ENCODE data around the gene XPNPEP3. TPM values are rescaled to one million over a fixed set of nuclear protein-coding genes. Genes with fewer than 3 reads are reported as not detected.

XPNPEP3 gene
- total RNA-seq, 2 donors from 2014 or later, result 27.6 to 32.7 TPM

DNA sequence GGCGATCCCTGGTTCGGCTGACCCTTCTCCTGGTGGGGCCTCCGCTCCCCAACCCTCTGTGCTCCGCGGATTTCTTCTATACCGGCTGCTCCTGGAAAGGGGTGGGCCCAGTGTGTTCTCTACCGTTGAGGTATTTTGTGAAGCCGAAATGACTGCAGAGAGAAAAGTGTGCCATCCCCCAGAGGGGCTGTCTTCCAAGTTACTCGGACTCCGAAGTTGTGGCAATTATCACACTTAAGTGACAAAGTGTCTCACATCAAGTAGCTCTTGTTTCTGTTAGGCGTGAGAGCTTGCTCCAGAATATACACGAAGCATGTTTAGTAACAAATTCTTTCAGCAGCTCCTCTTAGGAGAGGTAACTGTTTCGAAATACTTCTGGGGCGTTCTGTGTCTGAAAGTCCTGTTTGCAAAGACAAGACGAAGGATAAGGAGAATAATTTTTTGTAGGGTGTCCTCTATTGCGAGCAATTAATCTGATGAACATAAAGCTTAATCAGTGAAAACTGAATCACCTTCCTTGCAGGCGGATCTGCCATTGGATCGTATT, 434 bp downstream of the XPNPEP3 start:
- no peaks in the 10 kb centered on the region for H3K9me3 ChIP-seq (ENCODE audit: control insufficient read depth, low read length)
- H3K4me1 ChIP-seq (ENCODE audit: control insufficient read depth, insufficient read depth, low read length), result peaks cover 13% of the 10 kb centered on the region
- H3K9ac ChIP-seq (ENCODE audit: extremely low read depth, low read length, poor library complexity, severe bottlenecking), result peak overlapping the region; percentile 99
- peak overlapping the region; percentile 95 for H3K4me3 ChIP-seq (ENCODE audit: low read length)
- H3K36me3 ChIP-seq (ENCODE audit: control insufficient read depth, insufficient read depth, low read length), result peaks cover 46% of the 10 kb centered on the region
- no peak for DNase-seq
- no peaks in the 10 kb centered on the region for H3K27me3 ChIP-seq (ENCODE audit: control insufficient read depth, insufficient read depth, low read length, poor library complexity, severe bottlenecking)
- 12 to 24% methylated on average over 10 to 18 of the region's 18 CpGs for WGBS, 2 experiments (ENCODE audit: insufficient coverage in 1 of 2, insufficient read length in 1 of 2)
- TF ChIP-seq CTCF (conservative IDR thresholded peaks at IDR 0.05), result no peak
- peak overlapping the region; percentile 100 for H3K27ac ChIP-seq (ENCODE audit: low read depth, low read length)
- peak overlapping the region; percentile 100 for H3K27ac Mint-ChIP-seq
- no peaks in the 10 kb centered on the region for H3K9me3 Mint-ChIP-seq
- H3K4me3 Mint-ChIP-seq, result peak overlapping the region; percentile 95
- H3K27me3 Mint-ChIP-seq (ENCODE audit: insufficient read depth), result no peaks in the 10 kb centered on the region
- peaks cover 38% of the 10 kb centered on the region for H3K4me1 Mint-ChIP-seq
- peaks cover 14% of the 10 kb centered on the region for H3K36me3 Mint-ChIP-seq (ENCODE audit: low read depth)

GRCh38 chr22:40862013-40862412, 5.1 kb downstream of the XPNPEP3 start, which contains the start of gene DNAJB7:
TSS of gene DNAJB7 (minus strand) at chr22:40862113. CDS start at chr22:40861994, 119 bp downstream.
- no peak within 1 kb of the TSS for H3K4me3 Mint-ChIP-seq
- H3K27ac Mint-ChIP-seq, result no peak within 1 kb of the TSS
- WGBS, 2 experiments (ENCODE audit: insufficient coverage in 1 of 2, insufficient read length in 1 of 2), result 90 to 96% methylated on average over 2 to 3 of the region's 3 CpGs
- Histone ChIP-seq H3K9me3 (ENCODE audit: control insufficient read depth, low read length) (no peaks in the 10 kb centered on the region), H3K27ac (ENCODE audit: low read depth, low read length) (no peak within 1 kb of the TSS), H3K4me3 (ENCODE audit: low read length) (no peak within 1 kb of the TSS), H3K4me1 (ENCODE audit: control insufficient read depth, insufficient read depth, low read length) (peaks cover 6% of the 10 kb centered on the region), H3K27me3 (ENCODE audit: control insufficient read depth, insufficient read depth, low read length, poor library complexity, severe bottlenecking) (no peaks in the 10 kb centered on the region), H3K9ac (ENCODE audit: extremely low read depth, low read length, poor library complexity, severe bottlenecking) (no peak within 1 kb of the TSS), H3K36me3 (ENCODE audit: control insufficient read depth, insufficient read depth, low read length) (peaks cover 34% of the 10 kb centered on the region)
- TF ChIP-seq CTCF (conservative IDR thresholded peaks at IDR 0.05), result no peak
- H3K4me1 Mint-ChIP-seq, result peaks cover 16% of the 10 kb centered on the region
- H3K9me3 Mint-ChIP-seq, result no peaks in the 10 kb centered on the region
- no peaks in the 10 kb centered on the region for H3K27me3 Mint-ChIP-seq (ENCODE audit: insufficient read depth)
- peaks cover 18% of the 10 kb centered on the region for H3K36me3 Mint-ChIP-seq (ENCODE audit: low read depth)
- no peak for DNase-seq

- no peak overlapping the region for H3K27ac ChIP-seq (ENCODE audit: low read depth, low read length)
- H3K27ac Mint-ChIP-seq, result no peak overlapping the region
- TF ChIP-seq CTCF (conservative IDR thresholded peaks at IDR 0.05), result no peak
- no peak overlapping the region for H3K4me3 Mint-ChIP-seq
- peaks cover 14% of the 10 kb centered on the region for H3K4me1 Mint-ChIP-seq
- DNase-seq, result no peak
- peaks cover 34% of the 10 kb centered on the region for H3K36me3 ChIP-seq (ENCODE audit: control insufficient read depth, insufficient read depth, low read length)
- no peaks in the 10 kb centered on the region for H3K27me3 ChIP-seq (ENCODE audit: control insufficient read depth, insufficient read depth, low read length, poor library complexity, severe bottlenecking)
- peaks cover 6% of the 10 kb centered on the region for H3K4me1 ChIP-seq (ENCODE audit: control insufficient read depth, insufficient read depth, low read length)
- no peaks in the 10 kb centered on the region for H3K9me3 Mint-ChIP-seq
- no peak overlapping the region for H3K9ac ChIP-seq (ENCODE audit: extremely low read depth, low read length, poor library complexity, severe bottlenecking)
- H3K9me3 ChIP-seq (ENCODE audit: control insufficient read depth, low read length), result no peaks in the 10 kb centered on the region
- 96 to 100% methylated on average over 1 to 2 of the region's 2 CpGs for WGBS, 2 experiments (ENCODE audit: insufficient coverage in 1 of 2, insufficient read length in 1 of 2)
- H3K36me3 Mint-ChIP-seq (ENCODE audit: low read depth), result peaks cover 18% of the 10 kb centered on the region
- H3K4me3 ChIP-seq (ENCODE audit: low read length), result no peak overlapping the region
- H3K27me3 Mint-ChIP-seq (ENCODE audit: insufficient read depth), result no peaks in the 10 kb centered on the region
Observed at GRCh38 chr22:40862537-40862936, 5.6 kb downstream of the XPNPEP3 start.
